HG02623 (cell line): ENCODE measurements around the gene GPR15.

ENCODE experiments used
- ATAC-seq: cut with Tn5 transposase; IDR thresholded peaks from one replicate; pipeline ENCODE4 v1.9.1; 2021; ENCODE audit warnings: moderate library complexity; ENCODE audit not compliant: unreplicated experiment

GPR15 gene

DNA sequence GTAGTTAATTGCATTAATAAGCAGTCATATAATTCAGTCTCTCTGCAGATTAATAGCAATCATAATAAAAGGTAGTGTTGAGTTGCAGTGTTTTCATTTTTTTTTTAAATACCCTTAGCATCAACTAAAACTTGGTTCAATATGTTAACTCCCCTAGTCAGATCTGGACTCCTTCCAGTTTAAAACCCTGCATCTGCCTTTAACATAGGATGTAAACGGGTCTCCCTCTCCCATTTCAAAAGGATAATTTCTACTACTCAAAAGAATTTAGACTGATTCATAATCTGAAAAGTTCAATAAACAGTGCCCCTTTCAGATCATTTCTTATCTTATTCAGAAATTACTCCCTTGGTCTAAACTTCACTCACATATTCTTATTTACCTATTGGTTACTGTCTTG is 50.3 kb downstream of the GPR15 start:
- ATAC-seq = no peak

DNA sequence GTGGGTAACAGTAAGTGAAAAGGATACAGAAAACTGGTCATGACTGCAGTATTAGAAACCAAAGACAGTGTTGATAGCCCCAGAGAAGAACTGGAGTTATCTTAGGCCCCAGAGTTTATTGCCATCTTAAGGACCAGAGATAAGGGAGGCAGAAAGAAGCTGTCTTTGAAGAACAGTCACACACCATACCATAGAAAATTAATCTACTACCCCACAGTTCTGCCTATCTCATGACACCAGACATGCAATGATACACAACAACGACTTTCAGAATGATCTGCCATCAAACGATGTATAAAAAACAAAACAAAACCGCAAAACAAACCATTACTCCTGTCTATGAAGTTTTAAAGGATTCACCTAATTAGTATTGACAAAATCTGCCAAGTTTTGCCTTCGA is 52.0 kb downstream of the GPR15 start:
- ATAC-seq = no peak
